Stimulated activated CD8-positive, alpha-beta memory T cell treated with anti-CD3 and anti-CD28 coated beads, Interleukin-4, amount 100 ng/mL, for 48 hours (primary cell): ENCODE results near the gene CNOT3.
"Not testable (repeated sequence)": the region's sequence is repeated elsewhere in the genome, so short reads cannot be mapped to it uniquely, and the experiment has no call there.

Source experiments
- DNase-seq: peaks from one replicate; pipeline ENCODE4 v3.0.0-alpha.2; 2020

Gene CNOT3

DNA sequence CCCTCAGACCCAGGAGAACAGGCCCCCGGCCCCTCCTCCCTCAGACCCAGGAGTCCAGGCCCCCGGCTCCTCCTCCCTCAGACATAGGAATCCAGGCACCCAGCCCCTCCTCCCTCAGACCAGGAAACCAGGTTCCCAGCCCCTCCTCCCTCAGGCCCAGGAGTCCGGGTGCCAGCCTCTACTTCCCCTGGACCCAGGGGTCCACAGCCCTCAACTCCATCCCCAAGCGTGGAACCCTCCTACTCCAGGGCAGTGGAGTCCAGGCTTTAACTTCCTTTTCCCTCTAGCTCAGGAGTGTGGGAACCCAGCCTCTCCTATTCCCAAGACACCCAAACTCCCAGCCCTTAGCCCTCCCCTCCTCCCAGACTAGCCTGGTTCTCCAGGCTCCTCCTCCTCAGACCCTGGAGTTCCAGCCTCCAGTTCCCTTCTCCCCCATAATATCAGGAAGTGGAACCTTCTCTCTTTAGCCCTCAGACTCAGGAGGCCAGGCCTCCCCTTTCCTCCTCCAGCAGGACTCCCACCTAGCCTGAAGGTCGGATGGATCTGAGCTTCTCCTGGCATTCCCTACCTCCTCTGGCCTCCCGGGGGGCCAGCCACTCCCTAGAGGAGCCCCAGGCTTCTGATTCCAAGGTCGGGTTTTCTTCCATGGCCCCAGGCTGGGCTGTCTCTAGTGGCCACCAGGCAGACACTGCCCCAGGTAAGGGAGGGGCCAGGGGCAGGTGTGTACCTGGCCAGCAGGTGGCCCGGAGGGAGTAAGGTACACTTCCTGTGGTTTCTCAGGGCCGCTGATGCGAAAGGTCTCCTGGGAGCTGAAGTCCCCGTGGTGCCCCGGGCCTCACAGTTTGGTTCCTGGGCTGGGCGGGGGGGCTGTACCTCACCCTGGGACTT is 35.2 kb downstream of the CNOT3 start, which contains the start of gene TMC4:
TMC4 (minus strand) TSS at position 690 of the 888 bp plus-strand sequence; CDS start at position 647, 43 bp downstream.
- DNase-seq = no peak

DNA sequence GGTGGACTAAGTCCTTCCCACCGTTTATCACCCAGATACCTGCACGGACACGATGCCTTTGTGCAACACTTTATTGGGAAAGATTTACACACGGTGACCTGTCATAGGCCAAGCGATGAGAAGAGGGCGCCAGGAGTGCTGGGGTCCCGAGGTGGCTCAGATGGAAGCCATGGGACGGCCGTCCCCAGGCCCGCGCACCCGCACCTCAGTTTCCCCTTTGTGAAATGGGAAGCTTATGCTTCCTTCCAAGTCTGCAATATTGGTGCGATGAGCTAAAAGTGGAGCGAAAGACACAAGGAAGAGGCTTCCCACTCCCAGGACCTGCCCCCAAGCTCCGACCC is 35.8 kb downstream of the CNOT3 start:
- DNase-seq = no peak

DNA sequence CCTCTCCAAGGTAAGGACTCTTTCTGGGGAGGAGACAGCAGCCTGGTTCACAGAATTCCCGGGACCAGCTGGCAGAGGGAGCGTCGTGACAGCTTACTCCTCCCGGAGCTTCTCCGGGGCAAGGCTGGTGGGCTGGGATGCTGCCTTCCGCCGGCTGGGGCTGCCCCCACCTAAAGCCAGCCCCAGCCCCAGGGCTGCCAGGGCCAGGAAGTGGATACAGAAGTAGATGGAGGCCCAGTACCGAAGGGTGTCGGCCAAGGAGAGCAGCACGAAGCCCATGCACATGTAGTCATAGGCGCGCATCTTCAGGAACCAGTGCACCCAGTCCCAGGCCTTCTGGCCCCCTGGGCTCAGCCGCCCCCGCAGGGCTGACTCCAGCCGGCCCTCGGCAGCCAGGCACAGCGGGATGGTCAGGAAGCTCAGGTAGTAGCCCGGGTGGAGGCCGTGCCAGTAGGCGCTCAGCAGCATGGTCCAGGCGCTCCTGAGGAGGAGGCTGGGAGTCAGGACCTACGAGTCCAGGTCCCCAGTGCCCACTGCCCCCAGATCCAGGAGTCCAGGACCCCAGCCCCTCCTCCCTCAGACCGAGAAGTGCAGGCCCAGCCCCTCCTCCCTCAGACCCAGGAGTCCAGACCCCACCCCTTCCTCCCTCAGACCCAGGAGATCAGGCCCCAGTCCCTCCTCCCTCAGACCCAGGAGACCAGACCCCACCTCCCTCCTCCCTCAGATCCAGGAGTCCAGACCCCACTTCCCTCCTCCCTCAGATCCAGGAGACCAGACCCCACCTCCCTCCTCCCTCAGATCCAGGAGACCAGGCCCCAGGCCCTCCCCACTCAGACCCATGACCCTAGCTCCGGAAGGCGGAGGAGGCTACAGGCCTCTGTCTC is 36.6 kb downstream of the CNOT3 start:
- no peak for DNase-seq

DNA sequence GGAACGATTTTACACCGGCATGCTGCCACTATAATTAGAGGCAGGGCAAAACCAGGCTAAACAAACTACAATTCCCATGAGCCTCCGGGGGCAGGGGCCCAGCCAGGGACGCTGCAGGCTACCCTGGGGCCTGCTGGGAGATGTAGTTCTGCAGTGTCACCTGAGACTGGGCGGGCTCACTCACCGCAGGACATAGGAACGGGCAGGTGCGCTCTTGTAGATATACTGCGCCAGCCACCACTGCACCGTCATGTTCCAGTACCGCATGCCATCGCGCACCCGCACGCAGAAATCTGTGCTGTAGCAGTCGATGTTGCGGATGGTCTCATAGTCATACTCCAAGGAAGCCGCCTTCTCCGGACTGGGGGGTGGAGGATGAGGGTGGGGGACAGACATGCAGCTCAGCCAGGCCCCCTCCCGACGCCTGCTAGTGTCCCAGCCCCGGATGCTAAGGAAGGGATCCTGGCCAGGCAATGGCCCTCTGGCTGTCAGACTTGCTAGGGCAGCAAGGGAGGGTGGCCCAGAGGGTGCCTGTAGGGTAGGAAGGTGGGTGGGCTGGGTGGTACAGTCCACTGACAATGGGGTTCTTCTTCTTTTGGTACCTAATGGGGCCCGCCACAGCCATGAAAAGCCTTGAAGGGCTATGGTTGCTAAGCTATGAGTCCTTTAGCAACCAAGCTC is 41.2 kb downstream of the CNOT3 start:
- peak; percentile 59 for DNase-seq

DNA sequence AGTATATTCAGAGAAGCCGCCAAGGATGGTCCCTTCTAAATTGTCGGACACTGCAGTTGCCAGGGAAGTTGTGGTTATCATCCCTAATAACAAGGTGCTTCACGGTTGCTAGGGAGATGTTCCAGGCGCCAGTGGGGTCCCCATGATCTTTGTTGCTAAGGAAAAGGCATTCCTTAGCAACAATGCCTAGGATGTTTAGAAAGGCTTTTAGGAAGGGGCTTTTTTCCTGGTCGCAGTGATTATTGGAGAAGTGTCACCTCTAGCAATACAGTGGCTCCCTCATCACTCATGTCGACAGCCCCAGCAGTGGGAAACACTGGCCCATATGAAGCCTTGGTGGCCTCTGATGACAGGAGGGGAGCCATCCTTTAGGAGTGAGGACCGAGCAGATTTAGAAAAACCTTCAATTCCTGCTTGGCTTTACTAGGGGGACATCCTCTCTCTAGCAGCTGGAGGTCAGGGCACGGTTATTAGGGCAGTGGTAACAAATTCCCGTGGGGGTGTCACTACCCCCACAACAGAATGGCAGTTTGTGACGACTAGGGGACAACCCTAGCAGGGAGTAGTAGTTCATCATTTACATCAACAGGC is 41.8 kb downstream of the CNOT3 start:
- no peak for DNase-seq

DNA sequence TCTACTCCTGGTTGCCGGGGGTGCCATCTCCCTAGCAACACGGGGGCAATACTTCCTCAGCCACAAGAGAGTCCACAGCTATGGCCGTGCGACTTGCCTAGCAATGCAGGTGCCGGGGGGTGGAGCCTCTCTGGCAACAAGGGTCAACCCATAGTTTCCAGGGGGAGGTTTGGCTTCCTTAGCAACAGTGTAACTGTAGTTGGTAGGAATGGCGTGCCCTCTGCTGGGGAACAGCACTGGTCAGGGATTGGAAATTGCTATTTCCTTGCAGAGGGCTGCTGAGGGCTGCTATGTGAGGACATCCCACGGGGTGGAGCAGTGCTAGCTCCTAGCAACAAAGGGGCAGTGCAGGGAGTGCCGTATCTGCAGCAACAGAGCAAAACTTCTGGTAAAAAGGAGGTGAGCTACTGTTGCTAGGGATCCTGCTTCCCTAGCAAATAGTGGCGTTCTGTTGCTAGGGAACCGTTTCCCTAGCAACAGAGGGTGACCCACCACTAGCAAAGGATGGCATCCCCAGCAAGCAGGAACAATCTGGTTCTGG is 42.4 kb downstream of the CNOT3 start:
- DNase-seq = no peak

DNA sequence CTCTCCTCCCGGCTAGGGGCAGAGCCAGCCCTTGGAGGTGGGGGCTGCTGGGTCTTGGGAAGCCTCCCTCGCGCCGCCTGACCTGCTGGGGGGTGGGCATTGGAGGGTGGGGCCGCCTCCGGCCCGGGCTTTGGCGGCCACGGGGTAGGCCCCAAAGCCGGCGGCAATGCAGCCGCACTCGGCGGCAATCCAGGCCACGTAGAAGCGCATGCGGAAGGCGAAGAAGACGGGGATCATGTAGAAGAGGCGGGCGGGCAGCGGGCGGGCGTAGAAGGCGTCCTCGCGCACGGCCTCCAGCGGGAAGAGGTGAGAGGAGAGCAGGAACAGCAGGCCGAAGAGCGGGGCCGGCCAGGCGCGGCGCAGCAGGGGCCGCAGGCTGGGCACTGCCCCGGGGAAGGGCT is 43.1 kb downstream of the CNOT3 start:
- DNase-seq = no peak

DNA sequence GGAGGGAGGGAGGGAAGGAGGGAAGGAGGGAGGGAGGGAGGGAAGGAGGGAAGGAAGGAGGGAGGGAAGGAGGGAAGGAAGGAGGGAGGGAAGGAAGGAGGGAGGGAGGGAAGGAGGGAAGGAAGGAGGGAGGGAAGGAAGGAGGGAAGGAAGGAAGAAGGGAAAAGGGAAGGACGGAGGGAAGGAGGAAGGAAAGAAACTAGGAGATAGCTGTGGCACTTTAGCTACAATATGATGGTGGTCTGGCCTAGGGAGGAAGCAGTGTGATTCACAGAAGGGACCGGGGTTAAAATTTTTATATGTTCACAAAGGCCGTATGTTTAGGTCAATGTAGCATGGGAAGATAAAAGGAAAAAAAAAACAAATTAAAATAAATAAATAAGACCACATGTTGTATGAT is 44.3 kb downstream of the CNOT3 start:
- not testable (repeated sequence) for DNase-seq

DNA sequence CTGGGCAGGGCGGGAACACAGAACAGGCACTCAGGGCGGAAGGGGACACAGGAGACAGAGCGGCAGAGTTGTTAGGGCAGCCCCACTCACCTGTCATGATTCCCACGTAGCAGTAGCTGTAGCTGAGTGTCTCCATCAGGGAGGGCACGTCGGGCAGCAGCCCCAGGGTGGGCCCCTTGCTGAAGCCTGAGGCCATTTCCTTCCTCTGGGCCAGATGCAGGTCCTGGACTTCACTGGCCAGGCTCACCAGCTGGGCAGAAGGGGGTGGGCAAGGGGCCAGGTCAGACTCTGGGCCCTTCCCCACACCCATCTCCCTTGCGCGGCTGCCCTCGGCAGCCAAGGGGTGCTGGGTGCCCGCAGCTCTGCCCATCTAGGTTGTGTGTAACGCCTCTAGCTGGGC is 45.9 kb downstream of the CNOT3 start:
- DNase-seq = no peak

DNA sequence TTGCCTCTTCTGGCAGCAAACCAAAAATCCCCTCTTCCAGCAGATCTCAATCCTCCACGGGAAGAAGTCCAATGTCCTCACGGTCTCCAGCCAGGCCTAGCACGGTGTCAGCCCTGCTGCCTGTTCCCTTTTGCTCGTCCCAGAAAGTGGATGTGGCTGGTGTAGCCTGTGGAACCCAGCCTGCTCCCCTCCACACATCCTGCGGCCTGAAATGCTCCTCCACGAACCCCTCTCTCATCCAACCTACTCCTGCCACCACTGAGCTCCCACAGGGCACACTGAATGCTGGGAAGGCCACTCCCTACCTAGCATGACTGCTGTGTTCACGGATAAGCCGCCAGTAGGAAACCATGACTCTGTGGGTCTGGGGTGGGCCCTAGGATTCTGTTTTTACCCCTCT is 48.8 kb downstream of the CNOT3 start:
- DNase-seq = no peak

DNA sequence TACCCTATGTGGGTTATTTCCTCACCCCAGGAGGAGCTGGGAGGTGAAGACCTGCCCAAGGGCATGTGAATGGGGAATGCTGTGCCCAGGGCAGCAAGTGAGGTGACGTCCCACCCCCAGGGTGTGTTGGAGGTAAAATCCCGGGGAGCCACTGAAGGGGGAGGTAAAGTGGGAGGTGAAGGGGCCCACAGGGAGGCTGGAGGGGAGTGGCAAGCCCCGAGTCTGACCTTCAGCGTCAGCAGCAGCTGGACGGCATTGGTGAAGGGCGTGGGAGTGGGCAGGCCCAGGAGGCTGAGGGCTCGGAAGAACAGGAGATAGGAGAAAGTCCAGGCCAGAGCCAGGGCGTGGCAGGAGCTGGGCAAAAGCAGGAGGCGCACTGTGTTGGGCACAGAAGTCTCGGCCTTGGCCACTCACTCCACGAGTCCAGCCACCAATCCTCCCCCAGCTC is 49.4 kb downstream of the CNOT3 start:
- no peak for DNase-seq

DNA sequence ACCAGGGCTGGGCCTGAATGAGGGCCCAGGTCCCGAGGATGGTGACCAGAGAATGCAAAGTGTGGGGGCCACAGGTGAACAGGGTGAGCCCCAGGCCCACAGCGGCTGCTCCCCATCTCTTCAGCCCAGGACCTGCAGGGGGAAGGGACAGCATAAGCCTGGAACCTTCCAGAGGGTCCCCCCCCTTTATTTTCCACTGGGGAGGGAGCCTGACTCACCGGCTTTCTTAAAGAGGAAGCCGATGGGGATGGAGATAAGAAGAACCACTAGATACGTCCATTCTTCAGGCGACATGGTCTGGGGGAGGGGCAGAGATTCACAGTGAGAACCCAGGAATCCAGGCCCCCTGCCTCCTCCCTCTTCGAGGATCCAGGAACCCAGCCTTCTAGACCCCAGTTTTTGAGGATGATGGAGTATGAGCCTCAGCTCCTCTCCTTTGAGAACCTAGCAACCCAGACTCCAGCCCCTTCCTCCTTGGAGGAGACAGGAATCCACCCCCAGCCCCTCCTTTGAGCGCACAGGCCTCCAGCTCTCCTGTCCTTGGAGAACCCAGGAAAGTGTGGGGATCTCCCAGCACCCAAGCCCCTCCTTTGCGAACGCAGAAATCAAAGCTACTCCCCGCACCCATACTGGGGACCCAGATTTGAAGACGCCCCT is 50.8 kb downstream of the CNOT3 start:
- peak; percentile 78 for DNase-seq

DNA sequence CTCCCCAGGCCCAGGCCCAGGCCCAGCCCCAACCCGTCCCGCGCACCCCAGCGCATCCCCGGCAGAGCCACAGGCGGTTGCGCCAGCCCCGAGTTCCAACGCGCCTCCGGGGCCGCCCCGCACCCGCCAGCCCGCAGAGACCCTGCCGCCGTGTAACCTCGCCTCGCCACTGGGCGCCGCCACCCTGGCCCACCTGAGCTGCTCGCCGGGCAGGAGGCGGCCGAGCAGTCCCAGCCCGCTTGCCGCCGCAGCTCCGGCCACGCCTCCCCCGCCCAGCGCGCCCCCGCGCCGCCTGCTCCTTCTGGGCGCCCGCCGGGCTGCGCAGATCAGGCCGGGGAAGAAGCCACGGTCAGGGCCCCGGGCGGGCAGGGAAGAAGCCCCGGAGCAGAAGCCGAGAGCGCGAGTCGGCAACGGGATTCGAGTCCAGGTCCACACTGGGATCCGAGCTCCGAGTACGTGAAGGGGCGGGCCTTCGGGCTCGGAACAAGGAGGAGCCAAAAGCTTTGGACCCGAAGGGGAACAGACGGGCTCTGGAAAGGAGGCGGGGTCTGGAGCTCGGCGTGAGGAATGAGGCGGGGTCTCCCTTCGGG is 51.7 kb downstream of the CNOT3 start, which contains the start of gene MBOAT7:
MBOAT7 (minus strand) TSS at position 436 of the 590 bp plus-strand sequence. CDS start 1,072 bp downstream, outside the sequence.
- no peak for DNase-seq

DNA sequence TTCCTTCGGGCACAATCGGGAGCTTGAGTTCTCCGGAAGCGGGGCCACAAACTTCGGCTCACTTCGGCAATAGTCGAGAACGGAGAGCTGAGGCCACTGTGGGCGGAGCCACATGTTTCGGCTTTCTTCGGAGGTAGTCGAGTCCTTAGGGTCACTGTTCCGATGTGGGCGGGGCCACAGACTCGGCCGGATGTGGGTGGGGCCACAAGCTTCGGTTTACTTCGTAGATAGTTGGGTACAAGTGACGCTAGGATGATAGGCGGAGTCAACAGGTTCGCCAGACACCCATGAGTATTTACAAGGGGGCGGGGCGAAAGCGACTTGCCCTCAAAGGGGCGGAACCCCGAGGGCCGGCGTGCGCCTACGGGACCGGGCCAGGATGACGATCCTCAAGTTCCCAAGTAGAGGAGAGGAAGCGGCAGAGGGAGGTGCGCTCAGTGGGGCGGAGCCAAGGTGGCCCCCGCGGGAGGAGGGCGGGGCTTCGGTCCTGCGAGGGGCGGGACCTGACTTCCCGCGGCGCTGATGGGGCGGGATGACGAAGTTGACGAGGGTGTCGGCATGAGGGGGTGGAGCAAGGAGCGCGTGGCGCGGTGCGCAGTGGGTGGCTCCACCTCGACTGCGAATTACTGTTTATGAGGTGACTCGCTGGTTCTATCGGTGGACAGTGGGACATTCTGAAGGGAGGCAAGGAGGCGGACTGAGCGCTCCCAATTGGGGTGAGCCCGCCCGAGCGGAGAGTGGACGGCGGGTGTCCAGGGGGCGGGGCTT is 52.4 kb downstream of the CNOT3 start:
- DNase-seq = peak; percentile 100

DNA sequence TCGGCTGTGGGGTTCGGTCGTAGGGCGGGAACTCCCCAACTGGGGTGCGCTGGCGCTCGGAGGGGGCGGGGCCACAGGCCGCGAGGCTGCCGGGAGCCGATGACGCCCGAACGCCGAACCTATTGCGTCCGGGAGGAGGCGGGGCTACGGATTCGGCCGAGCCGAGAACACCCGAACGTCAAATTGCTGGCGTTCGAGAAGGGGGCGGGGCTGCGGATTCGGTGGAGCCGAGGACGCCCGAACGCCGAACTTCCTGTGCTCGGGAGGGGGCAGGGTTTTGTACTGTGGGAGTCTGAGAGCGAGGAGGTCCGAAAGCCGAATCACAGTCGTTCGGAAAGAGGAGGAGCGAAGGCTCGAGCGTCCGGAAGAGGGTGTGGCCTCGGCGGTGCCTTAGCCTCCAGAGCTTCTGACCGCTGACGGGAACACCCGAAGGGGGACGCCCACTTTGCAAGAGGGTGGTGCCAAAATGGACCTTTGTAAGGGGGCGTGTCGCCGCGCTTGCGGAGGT is 53.0 kb downstream of the CNOT3 start:
- peak; percentile 100 for DNase-seq

DNA sequence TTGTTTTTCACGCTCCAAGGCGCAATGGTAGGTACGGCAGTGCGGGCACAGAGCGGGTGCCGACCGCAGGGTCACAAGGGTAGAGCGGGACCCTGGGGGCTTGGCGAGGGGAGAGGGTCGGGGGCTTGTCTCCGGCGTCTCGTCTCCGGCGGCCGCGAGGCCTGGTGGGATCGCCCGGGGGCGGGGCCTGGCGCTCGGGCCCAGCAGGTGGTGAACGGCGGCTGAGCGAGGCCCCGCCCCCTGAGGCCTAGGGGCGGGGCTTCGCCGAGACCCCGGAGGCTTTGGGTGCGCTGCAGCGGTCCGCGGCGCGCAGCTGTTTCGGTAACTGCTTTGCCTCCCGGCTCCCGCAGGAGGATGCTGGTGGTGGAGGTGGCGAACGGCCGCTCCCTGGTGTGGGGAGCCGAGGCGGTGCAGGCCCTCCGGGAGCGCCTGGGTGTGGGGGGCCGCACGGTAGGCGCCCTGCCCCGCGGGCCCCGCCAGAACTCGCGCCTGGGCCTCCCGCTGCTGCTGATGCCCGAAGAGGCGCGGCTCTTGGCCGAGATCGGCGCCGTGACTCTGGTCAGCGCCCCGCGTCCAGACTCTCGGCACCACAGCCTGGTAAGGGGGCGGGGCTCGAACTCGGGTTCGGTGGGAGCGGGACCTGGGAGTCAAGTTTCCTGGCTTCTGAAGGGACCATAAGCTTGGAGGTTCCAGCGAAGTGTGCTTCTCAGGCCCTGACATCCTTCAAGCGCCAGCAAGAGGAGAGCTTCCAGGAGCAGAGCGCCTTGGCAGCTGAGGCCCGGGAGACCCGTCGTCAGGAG is 53.6 kb downstream of the CNOT3 start, which contains the start of gene TSEN34:
TSEN34 (plus strand) TSS at position 298 of the 800 bp plus-strand sequence; CDS start at position 355, 57 bp downstream.
- DNase-seq = peak; percentile 88

DNA sequence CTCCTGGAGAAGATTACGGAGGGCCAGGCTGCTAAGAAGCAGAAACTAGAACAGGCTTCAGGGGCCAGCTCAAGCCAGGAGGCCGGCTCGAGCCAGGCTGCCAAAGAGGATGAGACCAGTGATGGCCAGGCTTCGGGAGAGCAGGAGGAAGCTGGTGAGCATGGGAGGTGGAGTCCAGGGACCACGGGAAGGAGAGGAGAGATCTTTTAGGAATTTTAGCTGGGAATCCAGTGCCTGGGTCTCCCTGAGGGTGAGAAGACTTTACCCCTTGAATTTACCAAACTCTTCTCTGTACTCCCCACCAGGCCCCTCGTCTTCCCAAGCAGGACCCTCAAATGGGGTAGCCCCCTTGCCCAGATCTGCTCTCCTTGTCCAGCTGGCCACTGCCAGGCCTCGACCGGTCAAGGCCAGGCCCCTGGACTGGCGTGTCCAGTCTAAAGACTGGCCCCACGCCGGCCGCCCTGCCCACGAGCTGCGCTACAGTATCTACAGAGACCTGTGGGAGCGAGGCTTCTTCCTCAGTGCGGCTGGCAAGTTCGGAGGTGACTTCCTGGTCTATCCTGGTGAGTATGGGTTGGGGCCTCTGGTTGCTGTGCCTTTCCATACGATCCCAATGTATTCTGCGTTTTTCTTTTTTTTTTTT is 54.4 kb downstream of the CNOT3 start:
- no peak for DNase-seq

DNA sequence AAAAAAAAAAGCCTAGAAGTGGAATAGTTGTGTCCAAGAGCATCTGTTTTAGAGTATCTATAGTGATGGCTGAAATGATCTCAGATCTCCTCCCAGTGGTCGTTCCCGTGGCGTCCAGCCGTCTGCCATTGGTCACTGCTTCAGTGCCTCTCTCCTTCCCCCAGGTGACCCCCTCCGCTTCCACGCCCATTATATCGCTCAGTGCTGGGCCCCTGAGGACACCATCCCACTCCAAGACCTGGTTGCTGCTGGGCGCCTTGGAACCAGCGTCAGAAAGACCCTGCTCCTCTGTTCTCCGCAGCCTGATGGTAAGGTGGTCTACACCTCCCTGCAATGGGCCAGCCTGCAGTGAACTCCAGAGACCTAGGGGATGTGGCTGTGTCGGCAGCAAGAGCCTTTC is 55.4 kb downstream of the CNOT3 start:
- DNase-seq = no peak

DNA sequence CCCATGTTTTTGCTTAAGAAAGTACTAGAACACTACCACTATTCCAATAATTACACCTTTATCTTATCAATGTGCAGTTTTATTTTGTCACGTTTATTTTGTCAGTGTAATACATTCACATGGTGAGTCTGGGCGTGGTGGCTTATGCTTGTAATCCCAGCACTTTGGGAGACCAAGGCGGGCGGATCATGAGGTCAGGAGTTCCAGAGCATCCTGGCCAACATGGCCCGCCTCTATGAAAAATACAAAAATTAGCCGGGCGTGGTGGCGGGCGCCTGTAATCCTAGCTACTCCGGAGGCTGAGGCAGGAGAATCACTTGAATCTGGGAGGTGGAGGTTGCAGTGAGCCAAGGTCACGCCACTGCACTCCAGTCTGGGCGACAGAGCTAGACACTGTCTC is 56.9 kb downstream of the CNOT3 start:
- not testable (repeated sequence) for DNase-seq
